OCI-LY7 (cell line): ENCODE data around the gene ATP11C. TPM values are rescaled to one million over a fixed set of nuclear protein-coding genes. Genes with fewer than 3 reads are reported as not detected.

Experiments used
- BruUV-seq: library from RNA; stranded (reverse); fragments of 400-500 nt; replicated peaks from 2 replicates; lab custom pipeline; 2021; lab: Mats Ljungman, UMichigan
- CTCF ChIA-PET: fragments of 300-600 bp; sonication (Branson Sonifier 250); formaldehyde crosslinking; loops from one replicate; lab custom pipeline; 2022; ENCODE audit warnings: antibody characterized with exemption; ENCODE audit not compliant: unreplicated experiment; lab: Charles Lee
- POLR2A ChIA-PET: fragments of 300-600 bp; sonication (Branson Sonifier 250); formaldehyde crosslinking; loops from one replicate; lab custom pipeline; 2022; ENCODE audit warnings: antibody characterized with exemption; lab: Charles Lee
- DNase-seq: peaks from one replicate; pipeline ENCODE4 v3.0.0-alpha.2; 2015; ENCODE audit warnings: low spot score
- H2AFZ ChIP-seq: fragments of 200-600 bp; sonication (generic), shearing (Covaris generic); 2 replicates; pipeline ENCODE4 v1.6.1; 2014; ENCODE audit warnings: mild to moderate bottlenecking, antibody characterized with exemption, low read length, moderate library complexity
- H3K27ac ChIP-seq: fragments of 200-600 bp; sonication (generic); 2 replicates; pipeline ENCODE4 v1.5.1; 2014; ENCODE audit warnings: mixed run types, low read depth, mild to moderate bottlenecking, moderate library complexity, low read length, inconsistent platforms; ENCODE audit not compliant: poor library complexity, severe bottlenecking
- H3K36me3 ChIP-seq: fragments of 200-600 bp; sonication (generic); 2 replicates; pipeline ENCODE4 v1.6.1; 2014; ENCODE audit warnings: mild to moderate bottlenecking, antibody characterized with exemption, low read length, moderate library complexity, mixed read lengths; ENCODE audit not compliant: insufficient read depth
- H3K4me1 ChIP-seq: fragments of 200-600 bp; sonication (generic); 2 replicates; pipeline ENCODE4 v1.5.1; 2014; ENCODE audit warnings: mild to moderate bottlenecking, low read length; ENCODE audit not compliant: insufficient read depth, poor library complexity, severe bottlenecking
- H3K4me2 ChIP-seq: fragments of 200-600 bp; sonication (generic); 2 replicates; pipeline ENCODE4 v1.6.1; 2014; ENCODE audit warnings: mild to moderate bottlenecking, low read length
- H3K4me3 ChIP-seq: fragments of 200-600 bp; sonication (generic); 2 replicates; pipeline ENCODE4 v1.5.1; 2014; ENCODE audit warnings: mild to moderate bottlenecking, low read depth, low read length; ENCODE audit not compliant: poor library complexity, severe bottlenecking
- H3K79me2 ChIP-seq: fragments of 200-600 bp; sonication (generic); 2 replicates; pipeline ENCODE4 v1.6.1; 2016; ENCODE audit warnings: low read depth, mild to moderate bottlenecking, low read length, moderate library complexity, mixed read lengths; ENCODE audit not compliant: insufficient read depth
- H3K9me2 ChIP-seq: fragments of 200-600 bp; sonication (generic); 2 replicates; pipeline ENCODE4 v1.6.1; 2016; ENCODE audit warnings: mild to moderate bottlenecking, low read length, mixed read lengths; ENCODE audit not compliant: insufficient read depth
- H3K9me3 ChIP-seq: fragments of 200-600 bp; sonication (generic); 2 replicates; pipeline ENCODE4 v1.6.1; 2014; ENCODE audit warnings: mild to moderate bottlenecking, mixed run types, low read length, mixed read lengths
- H4K20me1 ChIP-seq: fragments of 200-600 bp; sonication (generic); 2 replicates; pipeline ENCODE4 v1.6.1; 2014; ENCODE audit warnings: mild to moderate bottlenecking, antibody characterized with exemption, low read length, moderate library complexity, mixed read lengths; ENCODE audit not compliant: insufficient read depth
- EZH2phosphoT487 ChIP-seq: fragments of 200-600 bp; sonication (generic); IDR thresholded peaks from 2 replicates; pipeline ENCODE4 v1.6.1; 2018; ENCODE audit warnings: low read depth, borderline replicate concordance, mild to moderate bottlenecking, mixed run types, antibody characterized with exemption, low read length, moderate library complexity, mixed read lengths
- intact Hi-C: fragments of 100-400 bp; cut with micrococcal nuclease; formaldehyde crosslinking; loops from one replicate; pipeline ENCODE4 v1.10.0; 2022; ENCODE audit not compliant: unreplicated experiment
- total RNA-seq, 2 experiments: library from RNA; depleted of rRNA in 1 of 2; stranded (reverse); fragments of >200 nt in 1 of 2; shearing (Covaris generic) in 1 of 2; gene quantifications; 2 replicates each; pipeline ENCODE4 v1.2.3, GENCODE V29; 2014 to 2022
- TF ChIP-seq, protein P1 (sequence below): fragments of 200-600 bp; sonication (generic); conservative IDR thresholded peaks from 2 replicates; pipeline ENCODE4 v1.5.1; 2014; ENCODE audit warnings: mild to moderate bottlenecking, antibody characterized with exemption, low read length, moderate library complexity, mixed read lengths

The ATP11C gene
- total RNA-seq, 2 experiments from 2014 or later = 20.9 to 25.2 TPM

DNA sequence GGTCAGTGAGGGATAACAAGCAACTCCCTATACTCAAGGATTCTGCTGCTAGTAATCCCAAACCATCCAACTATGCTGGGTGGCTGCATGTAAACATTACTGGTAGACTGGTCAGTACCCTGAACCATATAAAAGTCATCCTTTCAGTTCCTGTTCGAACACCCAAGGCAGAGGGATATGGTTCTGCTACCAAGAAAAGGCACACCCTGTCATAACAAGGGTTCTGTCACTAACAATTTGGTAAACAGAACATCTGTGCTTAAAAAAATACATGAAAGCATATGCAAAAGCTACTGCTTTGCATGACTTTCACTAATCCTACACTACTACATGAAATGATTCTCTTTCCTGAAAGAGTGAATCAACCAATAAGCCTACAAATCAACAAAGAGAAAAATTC is 148.0 kb downstream of the ATP11C start:
- Histone ChIP-seq H3K36me3 (peaks cover 54% of the 10 kb centered on the region), H4K20me1 (no peaks in the 10 kb centered on the region), H2AFZ (no peak overlapping the region), H3K9me3 (no peaks in the 10 kb centered on the region), H3K4me2 (no peak overlapping the region), H3K4me3 (no peak overlapping the region), H3K79me2 (no peaks in the 10 kb centered on the region), H3K27ac (no peak overlapping the region), H3K9me2 (no peaks in the 10 kb centered on the region), H3K4me1 (no peaks in the 10 kb centered on the region)
- intact Hi-C loops = no loop called here
- BruUV-seq = no TSS peak
- ChIA-PET POLR2A (no interaction called here), CTCF (no interaction called here)
- no peak for DNase-seq
- TF ChIP-seq, protein P1, sequence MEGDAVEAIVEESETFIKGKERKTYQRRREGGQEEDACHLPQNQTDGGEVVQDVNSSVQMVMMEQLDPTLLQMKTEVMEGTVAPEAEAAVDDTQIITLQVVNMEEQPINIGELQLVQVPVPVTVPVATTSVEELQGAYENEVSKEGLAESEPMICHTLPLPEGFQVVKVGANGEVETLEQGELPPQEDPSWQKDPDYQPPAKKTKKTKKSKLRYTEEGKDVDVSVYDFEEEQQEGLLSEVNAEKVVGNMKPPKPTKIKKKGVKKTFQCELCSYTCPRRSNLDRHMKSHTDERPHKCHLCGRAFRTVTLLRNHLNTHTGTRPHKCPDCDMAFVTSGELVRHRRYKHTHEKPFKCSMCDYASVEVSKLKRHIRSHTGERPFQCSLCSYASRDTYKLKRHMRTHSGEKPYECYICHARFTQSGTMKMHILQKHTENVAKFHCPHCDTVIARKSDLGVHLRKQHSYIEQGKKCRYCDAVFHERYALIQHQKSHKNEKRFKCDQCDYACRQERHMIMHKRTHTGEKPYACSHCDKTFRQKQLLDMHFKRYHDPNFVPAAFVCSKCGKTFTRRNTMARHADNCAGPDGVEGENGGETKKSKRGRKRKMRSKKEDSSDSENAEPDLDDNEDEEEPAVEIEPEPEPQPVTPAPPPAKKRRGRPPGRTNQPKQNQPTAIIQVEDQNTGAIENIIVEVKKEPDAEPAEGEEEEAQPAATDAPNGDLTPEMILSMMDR = no peak
- no peak for TF ChIP-seq EZH2phosphoT487

DNA sequence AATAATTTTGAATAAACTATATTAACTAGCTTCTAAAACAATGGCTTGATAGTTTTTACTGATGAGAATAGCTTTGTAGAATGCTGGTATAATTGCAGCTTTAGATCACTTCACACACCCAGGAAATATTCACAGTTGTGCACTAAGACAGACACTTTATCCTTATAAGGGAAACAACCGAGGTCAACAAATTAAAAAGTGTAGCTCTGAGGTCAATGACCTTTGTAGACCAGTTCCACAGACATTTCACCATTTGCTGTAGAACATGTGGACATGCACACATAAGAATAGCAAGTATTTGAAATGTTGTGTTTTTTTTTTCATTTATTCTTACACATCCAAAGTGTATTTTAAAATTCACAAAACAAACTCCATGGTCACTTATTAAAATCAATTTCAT is 148.9 kb downstream of the ATP11C start:
- no TSS peak for BruUV-seq
- intact Hi-C loops = no loop called here

DNA sequence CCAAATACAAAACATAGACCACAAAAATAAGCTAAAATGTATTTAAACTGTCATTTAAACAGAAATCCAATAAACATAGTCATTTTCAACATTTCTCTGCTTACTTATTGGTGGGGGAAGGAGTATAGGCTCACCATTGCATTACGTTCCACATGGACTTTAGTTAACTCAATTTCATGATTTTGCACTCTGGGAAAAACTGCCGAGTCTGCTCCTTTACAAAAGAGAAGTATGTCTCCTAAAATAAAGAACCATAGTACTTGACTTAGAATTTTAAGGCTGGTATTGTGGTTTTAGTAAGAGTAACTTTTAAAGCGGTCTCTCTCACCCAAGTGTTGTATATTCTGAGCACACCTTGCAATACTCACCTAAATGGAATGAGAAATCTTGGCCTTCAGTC is 149.8 kb downstream of the ATP11C start:
- no peaks in the 10 kb centered on the region for H3K9me3 ChIP-seq
- no TSS peak for BruUV-seq
- POLR2A ChIA-PET = no interaction called here
- CTCF ChIA-PET = no interaction called here
- no peaks in the 10 kb centered on the region for H3K9me2 ChIP-seq
- intact Hi-C loops = no loop called here
- no peak overlapping the region for H3K27ac ChIP-seq
- TF ChIP-seq, protein P1 = no peak
- no peak for TF ChIP-seq EZH2phosphoT487
- DNase-seq = no peak
- no peak overlapping the region for H3K4me2 ChIP-seq
- no peaks in the 10 kb centered on the region for H4K20me1 ChIP-seq
- no peaks in the 10 kb centered on the region for H3K4me1 ChIP-seq
- H3K4me3 ChIP-seq = no peak overlapping the region
- peaks cover 48% of the 10 kb centered on the region for H3K36me3 ChIP-seq
- H3K79me2 ChIP-seq = no peaks in the 10 kb centered on the region
- no peak overlapping the region for H2AFZ ChIP-seq

More for the DNA sequence above, 148.9 kb downstream of the ATP11C start:
- Histone ChIP-seq H3K9me3 (no peaks in the 10 kb centered on the region), H3K4me3 (no peak overlapping the region), H3K79me2 (no peaks in the 10 kb centered on the region), H4K20me1 (no peaks in the 10 kb centered on the region), H3K4me2 (no peak overlapping the region), H3K4me1 (no peaks in the 10 kb centered on the region), H3K36me3 (peaks cover 54% of the 10 kb centered on the region), H3K9me2 (no peaks in the 10 kb centered on the region), H2AFZ (no peak overlapping the region), H3K27ac (no peak overlapping the region)
- DNase-seq = no peak
- TF ChIP-seq EZH2phosphoT487 = no peak
- TF ChIP-seq, protein P1 = no peak
- CTCF ChIA-PET = no interaction called here
- POLR2A ChIA-PET = interaction anchor here (0.6 kb wide), 1 partner anchor 202 kb away, joined by 3 read pairs; no protein-coding TSS in a partner anchor
